ENCODE measurements around the gene ABCA12.

DNA sequence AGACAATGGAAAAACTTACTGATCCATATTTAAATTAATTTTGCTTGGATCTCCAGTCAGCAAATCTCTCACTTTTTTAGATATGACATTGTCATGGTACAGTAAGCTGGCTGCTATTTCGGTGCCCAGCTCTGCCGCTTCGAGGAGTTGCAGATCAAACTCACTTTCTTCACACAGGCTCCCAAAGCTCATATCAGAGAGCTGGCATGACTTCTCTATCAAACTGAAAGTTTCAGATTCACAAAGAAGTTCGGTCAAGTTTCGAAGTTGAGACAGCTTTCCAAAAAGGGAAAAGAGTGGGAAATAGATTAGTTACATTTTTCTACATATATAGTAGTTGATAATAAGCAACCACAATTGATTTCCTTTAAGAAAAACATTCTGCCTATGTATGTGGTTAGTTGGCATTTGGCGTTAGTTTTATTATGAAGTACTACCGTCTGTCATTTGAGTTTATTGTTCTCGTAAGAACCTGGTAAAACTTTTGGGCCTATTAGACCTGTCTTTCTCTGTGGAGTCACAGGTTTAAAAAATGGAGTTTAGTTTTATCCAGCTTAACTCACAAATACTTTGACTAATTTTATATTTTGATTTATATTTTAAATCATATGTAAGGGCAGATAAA is 118.8 kb downstream of the ABCA12 start:
- TF ChIP-seq YY1 (IDR thresholded peaks at IDR 0.05; ENCODE audit: low read depth), result no peak
- no peak for TF ChIP-seq NFIC (IDR thresholded peaks at IDR 0.05)
- TF ChIP-seq, protein P1, sequence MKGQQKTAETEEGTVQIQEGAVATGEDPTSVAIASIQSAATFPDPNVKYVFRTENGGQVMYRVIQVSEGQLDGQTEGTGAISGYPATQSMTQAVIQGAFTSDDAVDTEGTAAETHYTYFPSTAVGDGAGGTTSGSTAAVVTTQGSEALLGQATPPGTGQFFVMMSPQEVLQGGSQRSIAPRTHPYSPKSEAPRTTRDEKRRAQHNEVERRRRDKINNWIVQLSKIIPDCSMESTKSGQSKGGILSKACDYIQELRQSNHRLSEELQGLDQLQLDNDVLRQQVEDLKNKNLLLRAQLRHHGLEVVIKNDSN (IDR thresholded peaks at IDR 0.05), result no peak
- no peak for TF ChIP-seq TCF12 (IDR thresholded peaks at IDR 0.05; ENCODE audit: low read depth)
- TF ChIP-seq EP300 (IDR thresholded peaks at IDR 0.05; ENCODE audit: borderline replicate concordance), result no peak
- no peak for TF ChIP-seq RAD21 (IDR thresholded peaks at IDR 0.05; ENCODE audit: low read depth)
- no peak for TF ChIP-seq CREB1 (IDR thresholded peaks at IDR 0.05; ENCODE audit: low read depth)

All from Ishikawa (cell line).